Neural progenitor cell (in vitro differentiated cells): ENCODE data around the gene SMARCA5. TPM values are rescaled to one million over a fixed set of nuclear protein-coding genes. Genes with fewer than 3 reads are reported as not detected.

ENCODE experiments used
- DNase-seq: peaks from one replicate; pipeline ENCODE4 v3.0.0-alpha.2; 2016; ENCODE audit warnings: low spot score
- H2AFZ ChIP-seq: fragments of 200-600 bp; sonication (generic); replicated peaks from 2 replicates; pipeline ENCODE4 v1.6.1; 2016; ENCODE audit warnings: antibody characterized with exemption
- H3F3A ChIP-seq: fragments of 200-600 bp; sonication (generic); 2 replicates; pipeline ENCODE4 v1.6.1; 2016; ENCODE audit warnings: antibody characterized with exemption, low read depth
- H3K27ac ChIP-seq: fragments of 200-600 bp; sonication (generic); 2 replicates; pipeline ENCODE4 v1.5.1; 2016; ENCODE audit warnings: mild to moderate bottlenecking
- H3K27me3 ChIP-seq: fragments of 200-600 bp; sonication (generic); 2 replicates; pipeline ENCODE4 v1.6.1; 2016; ENCODE audit warnings: mild to moderate bottlenecking, moderate library complexity
- H3K36me3 ChIP-seq: fragments of 200-600 bp; sonication (generic); 2 replicates; pipeline ENCODE4 v1.5.1; 2016
- H3K4me1 ChIP-seq: fragments of 200-600 bp; sonication (generic); 2 replicates; pipeline ENCODE4 v1.6.1; 2016; ENCODE audit warnings: mixed run types
- H3K4me2 ChIP-seq: fragments of 200-600 bp; sonication (generic); 2 replicates; pipeline ENCODE4 v1.6.1; 2016
- H3K4me3 ChIP-seq: fragments of 200-600 bp; sonication (generic); 2 replicates; pipeline ENCODE4 v1.5.1; 2016
- H3K79me2 ChIP-seq: fragments of 200-600 bp; sonication (generic); 2 replicates; pipeline ENCODE4 v1.6.1; 2016; ENCODE audit warnings: low read depth
- H3K9ac ChIP-seq: fragments of 200-600 bp; sonication (generic); 2 replicates; pipeline ENCODE4 v1.6.1; 2016
- H3K9me3 ChIP-seq: fragments of 200-600 bp; sonication (generic); 2 replicates; pipeline ENCODE4 v1.5.1; 2016; ENCODE audit warnings: low read depth
- H4K20me1 ChIP-seq: fragments of 200-600 bp; sonication (generic); 2 replicates; pipeline ENCODE4 v1.6.1; 2016; ENCODE audit warnings: low read depth
- H3K27ac Mint-ChIP-seq: 3 replicates; pipeline ENCODE4 v1.8.0; 2021; ENCODE audit warnings: mixed read lengths
- H3K27me3 Mint-ChIP-seq: 2 replicates; pipeline ENCODE4 v1.8.0; 2022; ENCODE audit warnings: low read depth, mild to moderate bottlenecking, inconsistent platforms, moderate library complexity, mixed read lengths; ENCODE audit not compliant: insufficient read depth
- H3K36me3 Mint-ChIP-seq: 3 replicates; pipeline ENCODE4 v1.8.0; 2021; ENCODE audit warnings: mixed read lengths
- H3K4me1 Mint-ChIP-seq: 3 replicates; pipeline ENCODE4 v1.8.0; 2021; ENCODE audit warnings: mixed read lengths
- H3K4me3 Mint-ChIP-seq: 3 replicates; pipeline ENCODE4 v1.8.0; 2021; ENCODE audit warnings: mild to moderate bottlenecking, moderate library complexity, mixed read lengths
- H3K9me3 Mint-ChIP-seq: 3 replicates; pipeline ENCODE4 v1.8.0; 2020; ENCODE audit warnings: mixed read lengths
- EZH2 ChIP-seq: fragments of 200-600 bp; sonication (generic); IDR thresholded peaks from 2 replicates; pipeline ENCODE4 v1.6.1; 2017; ENCODE audit warnings: antibody characterized with exemption, mild to moderate bottlenecking, moderate library complexity
- EZH2phosphoT487 ChIP-seq: fragments of 200-600 bp; sonication (generic); IDR thresholded peaks from 2 replicates; pipeline ENCODE4 v1.6.1; 2017; ENCODE audit warnings: antibody characterized with exemption
- total RNA-seq: library from RNA; depleted of rRNA; stranded (reverse); fragments of >200 nt; gene quantifications from 2 replicates; pipeline ENCODE4 v1.2.3, GENCODE V29; 2015; ENCODE audit warnings: low replicate concordance
- TF ChIP-seq, protein P1 (sequence below): fragments of 200-600 bp; sonication (generic); IDR thresholded peaks from 2 replicates; pipeline ENCODE4 v1.5.1; 2017; ENCODE audit warnings: antibody characterized with exemption, mild to moderate bottlenecking

SMARCA5 gene
- total RNA-seq, 1 donor from 2014 or later, result 176 TPM

DNA sequence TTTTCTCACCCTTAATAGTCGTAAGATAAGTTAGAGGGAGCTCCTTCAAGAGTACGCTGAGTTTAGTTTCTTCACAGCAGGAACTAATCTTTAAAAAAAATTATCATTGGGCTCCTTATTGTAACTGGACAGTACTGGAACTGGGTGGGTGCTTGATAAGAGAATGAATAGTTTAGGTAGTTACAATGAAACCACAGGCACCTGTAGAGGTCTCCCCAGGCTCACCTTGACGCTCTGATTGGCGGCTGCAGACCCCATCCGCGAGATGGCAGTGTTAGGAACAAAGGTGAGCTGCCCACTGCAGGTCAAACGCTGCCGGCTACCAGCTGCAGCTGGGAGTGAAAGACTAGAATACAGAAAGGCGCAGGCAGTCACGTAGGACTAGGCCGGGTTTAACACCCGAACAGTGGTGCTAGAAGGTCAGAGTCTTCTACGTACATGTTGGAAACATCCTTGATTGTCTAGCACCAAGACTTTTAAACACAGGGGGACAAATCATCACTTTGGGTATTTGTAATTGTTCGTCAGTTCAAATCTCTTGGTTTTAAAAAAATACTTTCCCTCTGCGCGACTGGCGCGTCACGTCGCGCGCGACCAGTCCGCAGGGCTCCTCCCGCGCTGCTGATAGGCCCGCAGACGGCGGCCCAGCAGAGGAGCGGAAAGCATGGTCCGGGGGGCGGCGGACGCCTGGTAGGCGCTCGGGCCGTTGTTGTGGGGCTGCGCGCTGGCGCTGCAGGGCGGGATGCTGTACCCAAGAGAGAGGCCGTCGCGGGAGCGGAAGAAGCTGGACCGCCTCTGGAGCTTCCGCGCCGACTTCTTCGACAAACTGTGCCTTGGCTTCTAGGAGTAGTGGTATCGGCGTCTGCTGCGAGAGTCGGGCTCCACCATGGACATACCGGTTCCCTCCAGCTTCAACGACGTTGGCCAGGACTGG lies 45.6 kb downstream of the SMARCA5 start:
- Histone ChIP-seq H3K4me3 (peak overlapping the region; percentile 42), H3K4me1 (no peaks in the 10 kb centered on the region), H4K20me1 (no peaks in the 10 kb centered on the region), H3K36me3 (peaks cover 5% of the 10 kb centered on the region), H2AFZ (peak overlapping the region; percentile 95), H3K79me2 (no peaks in the 10 kb centered on the region), H3K27ac (no peak overlapping the region), H3K4me2 (peak overlapping the region; percentile 59), H3K9ac (no peak overlapping the region), H3K9me3 (no peaks in the 10 kb centered on the region), H3F3A (peaks cover 9% of the 10 kb centered on the region), H3K27me3 (peaks cover 9% of the 10 kb centered on the region)
- Mint-ChIP-seq H3K9me3 (peaks cover 2% of the 10 kb centered on the region), H3K4me3 (no peak overlapping the region), H3K36me3 (peaks cover 8% of the 10 kb centered on the region), H3K27me3 (peaks cover 7% of the 10 kb centered on the region), H3K27ac (no peak overlapping the region), H3K4me1 (no peaks in the 10 kb centered on the region)
- DNase-seq, result peak; percentile 81
- TF ChIP-seq, protein P1, sequence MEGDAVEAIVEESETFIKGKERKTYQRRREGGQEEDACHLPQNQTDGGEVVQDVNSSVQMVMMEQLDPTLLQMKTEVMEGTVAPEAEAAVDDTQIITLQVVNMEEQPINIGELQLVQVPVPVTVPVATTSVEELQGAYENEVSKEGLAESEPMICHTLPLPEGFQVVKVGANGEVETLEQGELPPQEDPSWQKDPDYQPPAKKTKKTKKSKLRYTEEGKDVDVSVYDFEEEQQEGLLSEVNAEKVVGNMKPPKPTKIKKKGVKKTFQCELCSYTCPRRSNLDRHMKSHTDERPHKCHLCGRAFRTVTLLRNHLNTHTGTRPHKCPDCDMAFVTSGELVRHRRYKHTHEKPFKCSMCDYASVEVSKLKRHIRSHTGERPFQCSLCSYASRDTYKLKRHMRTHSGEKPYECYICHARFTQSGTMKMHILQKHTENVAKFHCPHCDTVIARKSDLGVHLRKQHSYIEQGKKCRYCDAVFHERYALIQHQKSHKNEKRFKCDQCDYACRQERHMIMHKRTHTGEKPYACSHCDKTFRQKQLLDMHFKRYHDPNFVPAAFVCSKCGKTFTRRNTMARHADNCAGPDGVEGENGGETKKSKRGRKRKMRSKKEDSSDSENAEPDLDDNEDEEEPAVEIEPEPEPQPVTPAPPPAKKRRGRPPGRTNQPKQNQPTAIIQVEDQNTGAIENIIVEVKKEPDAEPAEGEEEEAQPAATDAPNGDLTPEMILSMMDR, result peak; percentile 68
- no peak for TF ChIP-seq EZH2

GRCh38 chr4:143559757-143560147 lies 46.2 kb downstream of the SMARCA5 start:
- Mint-ChIP-seq H3K4me3 (no peak overlapping the region), H3K4me1 (no peaks in the 10 kb centered on the region)
- no peaks in the 10 kb centered on the region for H3K9me3 ChIP-seq

DNA sequence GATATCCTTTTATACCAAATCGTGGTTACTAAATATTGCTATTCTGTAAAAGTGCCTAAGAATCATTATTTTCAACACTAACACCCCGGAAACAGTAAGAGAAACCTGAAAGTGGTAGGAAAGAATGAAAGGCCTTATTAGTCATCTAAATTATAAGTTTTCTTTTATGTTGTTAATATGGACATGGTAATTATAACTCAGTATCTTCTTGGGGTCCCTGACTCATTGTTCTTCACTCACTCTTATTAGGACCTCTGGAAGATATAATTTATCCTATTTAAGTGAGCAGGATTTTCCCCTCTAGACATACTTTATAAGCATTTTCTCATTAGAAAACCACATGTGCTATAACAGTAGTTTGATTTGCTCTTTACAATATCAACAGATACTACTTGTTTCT lies 51.0 kb downstream of the SMARCA5 start:
- H3K27ac Mint-ChIP-seq, result no peak overlapping the region
- Histone ChIP-seq H3K79me2 (no peaks in the 10 kb centered on the region), H4K20me1 (no peaks in the 10 kb centered on the region), H3K27ac (no peak overlapping the region), H3K4me2 (no peak overlapping the region), H3K27me3 (peaks cover 8% of the 10 kb centered on the region), H3F3A (no peaks in the 10 kb centered on the region), H3K4me1 (no peaks in the 10 kb centered on the region), H3K36me3 (no peaks in the 10 kb centered on the region), H2AFZ (no peak overlapping the region), H3K4me3 (no peak overlapping the region), H3K9me3 (no peaks in the 10 kb centered on the region), H3K9ac (no peak overlapping the region)
- no peak for DNase-seq
- TF ChIP-seq, protein P1, result no peak
- TF ChIP-seq EZH2phosphoT487, result no peak
- no peak for TF ChIP-seq EZH2
- no peak overlapping the region for H3K4me3 Mint-ChIP-seq
- peaks cover 5% of the 10 kb centered on the region for H3K27me3 Mint-ChIP-seq
- H3K36me3 Mint-ChIP-seq, result no peaks in the 10 kb centered on the region
- H3K9me3 Mint-ChIP-seq, result peaks cover 10% of the 10 kb centered on the region
- no peaks in the 10 kb centered on the region for H3K4me1 Mint-ChIP-seq

More at GRCh38 chr4:143559757-143560147, 46.2 kb downstream of the SMARCA5 start:
- H3K27ac ChIP-seq, result no peak overlapping the region
- peak overlapping the region; percentile 95 for H2AFZ ChIP-seq
- H3K4me3 ChIP-seq, result peak overlapping the region; percentile 42
- TF ChIP-seq, protein P1, result no peak
- TF ChIP-seq EZH2 (no peak), EZH2phosphoT487 (no peak)
- no peaks in the 10 kb centered on the region for H3K79me2 ChIP-seq
- no peaks in the 10 kb centered on the region for H3K4me1 ChIP-seq
- H3K36me3 ChIP-seq, result no peaks in the 10 kb centered on the region
- peaks cover 7% of the 10 kb centered on the region for H3K27me3 Mint-ChIP-seq
- peaks cover 9% of the 10 kb centered on the region for H3K27me3 ChIP-seq
- H3F3A ChIP-seq, result peaks cover 5% of the 10 kb centered on the region
- H4K20me1 ChIP-seq, result no peaks in the 10 kb centered on the region
- peaks cover 2% of the 10 kb centered on the region for H3K9me3 Mint-ChIP-seq
- H3K27ac Mint-ChIP-seq, result no peak overlapping the region
- H3K4me2 ChIP-seq, result peak overlapping the region; percentile 59
- no peak for DNase-seq
- H3K9ac ChIP-seq, result no peak overlapping the region
- H3K36me3 Mint-ChIP-seq, result peaks cover 8% of the 10 kb centered on the region
